GM12878 (cell line): ENCODE results near the gene TIMP2. TPM values are rescaled to one million over a fixed set of nuclear protein-coding genes. Genes with fewer than 3 reads are reported as not detected.

Experiments used
- ATAC-seq: fragments of 200-7000 bp; cut with Tn5 transposase; 3 replicates; pipeline ENCODE4 v1.9.1; 2020; ENCODE audit warnings: mild to moderate bottlenecking, moderate library complexity
- BruUV-seq: library from RNA; stranded (reverse); fragments of 400-500 nt; replicated peaks from 2 replicates; lab custom pipeline; 2021; lab: Mats Ljungman, UMichigan
- CTCF ChIA-PET: fragments of 300-600 bp; sonication (Branson Sonifier 250); formaldehyde crosslinking; extraction: SDS; loops from one replicate; lab custom pipeline; 2021; ENCODE audit warnings: inconsistent platforms; lab: Yijun Ruan, JAX
- POLR2A ChIA-PET: fragments of 350-600 bp; formaldehyde crosslinking; extraction: SDS; loops from one replicate; lab custom pipeline; 2021; ENCODE audit warnings: inconsistent platforms; lab: Charles Lee
- RAD21 ChIA-PET: fragments of 300-600 bp; sonication (Branson Sonifier 250); formaldehyde crosslinking; loops from one replicate; lab custom pipeline; 2023; ENCODE audit warnings: antibody characterized with exemption; ENCODE audit not compliant: unreplicated experiment; lab: Charles Lee
- SMC1A ChIA-PET: fragments of 300-600 bp; sonication (Branson Sonifier 250); formaldehyde crosslinking; loops from one replicate; lab custom pipeline; 2023; ENCODE audit not compliant: unreplicated experiment, uncharacterized antibody; lab: Charles Lee
- DNase-seq: peaks from one replicate; pipeline ENCODE4 v3.0.0-alpha.2; 2011; ENCODE audit warnings: low read depth, low spot score
- FAIRE-seq: peaks from 3 replicates; lab custom pipeline; 2011; peaks lifted over from hg19 to GRCh38; lab: Jason Lieb, UNC
- H2AFZ ChIP-seq: 2 replicates; pipeline ENCODE4 v1.6.0; 2011; ENCODE audit warnings: low read depth, low read length, control low read depth; ENCODE audit not compliant: control insufficient read depth
- H3K27ac ChIP-seq: 2 replicates; pipeline ENCODE4 v1.5.1; 2011; ENCODE audit warnings: control low read depth; ENCODE audit not compliant: control insufficient read depth, insufficient read depth
- H3K27me3 ChIP-seq, 2 experiments: replicated peaks in 1 of 2; 2 replicates each; pipeline versions ENCODE4 v1.6.0 to v1.6.1; 2011; ENCODE audit warnings: low read length in 1 of 2; ENCODE audit not compliant: control insufficient read depth in 2 of 2, insufficient read depth in 2 of 2
- H3K36me3 ChIP-seq, 2 experiments: 2 replicates each; pipeline ENCODE4 v1.5.1; 2011; ENCODE audit warnings: low read length in 1 of 2; ENCODE audit not compliant: control insufficient read depth in 2 of 2, insufficient read depth in 2 of 2
- H3K4me1 ChIP-seq: 2 replicates; pipeline ENCODE4 v1.6.1; 2011; ENCODE audit warnings: mild to moderate bottlenecking, low read length, moderate library complexity, mixed read lengths; ENCODE audit not compliant: control insufficient read depth, insufficient read depth
- H3K4me2 ChIP-seq: 2 replicates; pipeline ENCODE4 v1.6.0; 2011; ENCODE audit warnings: control low read depth; ENCODE audit not compliant: control insufficient read depth, insufficient read depth
- H3K4me3 ChIP-seq: fragments of 200-600 bp; sonication (generic); 2 replicates; pipeline ENCODE4 v1.5.1; 2016
- H3K79me2 ChIP-seq: 2 replicates; pipeline ENCODE4 v1.6.0; 2011; ENCODE audit warnings: low read length; ENCODE audit not compliant: control insufficient read depth, insufficient read depth
- H3K9ac ChIP-seq: 2 replicates; pipeline ENCODE4 v1.8.0; 2011; ENCODE audit warnings: low read length, control low read depth, mixed read lengths; ENCODE audit not compliant: control insufficient read depth, insufficient read depth
- H3K9me3 ChIP-seq: replicated peaks from 3 replicates; pipeline ENCODE4 v1.5.1; 2011; ENCODE audit warnings: mild to moderate bottlenecking, low read length; ENCODE audit not compliant: control insufficient read depth, insufficient read depth
- H4K20me1 ChIP-seq: 2 replicates; pipeline ENCODE4 v1.6.0; 2011; ENCODE audit not compliant: control insufficient read depth, insufficient read depth
- BACH1 ChIP-seq: fragments of 450-650 bp; IDR thresholded peaks from 2 replicates; pipeline ENCODE4 v1.6.1; 2017; ENCODE audit warnings: mild to moderate bottlenecking, borderline replicate concordance
- BCL11A ChIP-seq: IDR thresholded peaks from 2 replicates; pipeline ENCODE4 v1.6.1; 2011; ENCODE audit warnings: low read depth, low read length
- BRCA1 ChIP-seq: IDR thresholded peaks from 2 replicates; pipeline ENCODE4 v1.6.1; 2011; ENCODE audit warnings: low read depth, low read length, improper control_type of control experiment
- CEBPB ChIP-seq, 2 experiments: fragments of 150-350 bp in 1 of 2; IDR thresholded peaks; 2 replicates each; pipeline ENCODE4 v1.6.1; 2012 to 2014; ENCODE audit warnings: low read depth in 2 of 2, low read length in 2 of 2, borderline replicate concordance in 1 of 2, inconsistent platforms in 1 of 2
- CREB1 ChIP-seq: IDR thresholded peaks from 2 replicates; pipeline ENCODE4 v1.6.1; 2012; ENCODE audit warnings: low read depth, mild to moderate bottlenecking, inconsistent platforms
- E4F1 ChIP-seq: fragments of 450-650 bp; IDR thresholded peaks from 2 replicates; pipeline ENCODE4 v1.6.1; 2018; ENCODE audit warnings: borderline replicate concordance, mild to moderate bottlenecking; ENCODE audit not compliant: partially characterized antibody
- MTA3 ChIP-seq: IDR thresholded peaks from 2 replicates; pipeline ENCODE4 v1.6.1; 2012; ENCODE audit warnings: low read length, inconsistent platforms, borderline replicate concordance
- MXI1 ChIP-seq: fragments of 150-350 bp; IDR thresholded peaks from 2 replicates; pipeline ENCODE4 v1.6.1; 2011; ENCODE audit warnings: low read depth, mild to moderate bottlenecking, inconsistent platforms, low read length, improper control_type of control experiment
- MYB ChIP-seq: fragments of 150-350 bp; IDR thresholded peaks from 2 replicates; pipeline ENCODE4 v1.6.1; 2014; ENCODE audit warnings: mild to moderate bottlenecking, low read depth, low read length, borderline replicate concordance
- PAX8 ChIP-seq: fragments of 450-650 bp; IDR thresholded peaks from 2 replicates; pipeline ENCODE4 v1.6.1; 2017; ENCODE audit warnings: mild to moderate bottlenecking, moderate library complexity
- RB1 ChIP-seq: fragments of 450-650 bp; formaldehyde crosslinking; IDR thresholded peaks from 2 replicates; pipeline ENCODE4 v1.6.1; 2017; ENCODE audit warnings: mild to moderate bottlenecking, borderline replicate concordance
- SMARCA5 ChIP-seq: fragments of 450-650 bp; IDR thresholded peaks from 2 replicates; pipeline ENCODE4 v1.6.1; 2017; ENCODE audit warnings: mild to moderate bottlenecking
- STAT3 ChIP-seq: IDR thresholded peaks from 2 replicates; pipeline ENCODE4 v1.6.1; 2011; ENCODE audit warnings: low read depth, low read length, improper control_type of control experiment
- SUPT20H ChIP-seq: IDR thresholded peaks from 2 replicates; pipeline ENCODE4 v1.6.1; 2011; ENCODE audit warnings: low read depth, mild to moderate bottlenecking, low read length, moderate library complexity, borderline replicate concordance; ENCODE audit not compliant: control insufficient read depth
- SUZ12 ChIP-seq: fragments of 200-600 bp; sonication (generic); IDR thresholded peaks from one replicate; pipeline ENCODE4 v1.6.1; 2018; ENCODE audit warnings: antibody characterized with exemption, mild to moderate bottlenecking; ENCODE audit not compliant: unreplicated experiment
- TCF3 ChIP-seq: IDR thresholded peaks from 2 replicates; pipeline ENCODE4 v1.6.1; 2012; ENCODE audit warnings: low read depth, mild to moderate bottlenecking, low read length, borderline replicate concordance; ENCODE audit not compliant: insufficient read depth
- YBX1 ChIP-seq: fragments of 450-650 bp; IDR thresholded peaks from 2 replicates; pipeline ENCODE4 v1.6.1; 2016; ENCODE audit warnings: antibody characterized with exemption
- ZBTB11 ChIP-seq: fragments of 450-650 bp; formaldehyde crosslinking; IDR thresholded peaks from 2 replicates; pipeline ENCODE4 v1.5.0; 2022; ENCODE audit warnings: mild to moderate bottlenecking, missing genetic modification characterization
- WGBS: methylation state at CpG from one replicate; pipeline ENCODE4 v1.1.6; 2016; ENCODE audit warnings: low lambda C conversion rate; ENCODE audit not compliant: insufficient replicate concordance, insufficient coverage; ENCODE audit errors: missing lambda C conversion rate; 5-methylcytosine and 5-hydroxymethylcytosine counted together
- in situ Hi-C: fragments of 300-500 bp; cut with MboI; formaldehyde crosslinking; loops from 9 replicates; pipeline ENCODE4 v1.14.3; 2018; ENCODE audit warnings: mixed read lengths
- intact Hi-C: fragments of 100-400 bp; cut with micrococcal nuclease; formaldehyde crosslinking; loops from one replicate; pipeline ENCODE4 v1.14.2; 2022; ENCODE audit not compliant: unreplicated experiment
- polyA plus RNA-seq, 11 experiments: library from polyadenylated mRNA; depleted of rRNA in 4 of 11; unstranded in 6 of 11; stranded (reverse) in 5 of 11; fragments of >200 nt; fragmentation: Nextera tagmentation in 4 of 11; fragmentation: Illumina TruSeq in 1 of 11; extraction: Ambion mirVana in 4 of 11; extraction: Trizol in 1 of 11; gene quantifications; 1 replicate in 1 of 11; 2 replicates in 10 of 11; pipeline versions ENCODE4 v1.2.1 to v1.2.3, GENCODE V29; 2011 to 2016; ENCODE audit warnings: inconsistent platforms in 2 of 11, missing spikeins in 2 of 11, low read depth in 1 of 11
- total RNA-seq, 4 experiments: library from RNA; depleted of rRNA in 3 of 4; stranded (reverse); fragments of >200 nt in 3 of 4; fragmentation: Illumina TruSeq in 1 of 4; extraction: Trizol in 1 of 4; gene quantifications; 2 replicates each; pipeline versions ENCODE4 v1.2.1 to v1.2.3, GENCODE V29; 2013 to 2021

TIMP2 gene
- total and polyA plus RNA-seq, 10 of the 15 experiments (the other 5 are each of a cell fraction or from before 2014, with no cell fraction given): 0.03 to 0.41 (median 0.04) TPM; not detected in 7

- Histone ChIP-seq H3K4me3 (peak within 1 kb of the TSS; percentile 75), H3K79me2 (peaks cover 48% of the 10 kb centered on the region), H3K36me3 (peaks cover 3 to 9% of the 10 kb centered on the region in 2 experiments; a peak in 3 of 4 replicates), H3K4me2 (peak within 1 kb of the TSS; percentile 96), H4K20me1 (no peaks in the 10 kb centered on the region; the same call in 1 of the 2 replicates), H3K27me3 (no peaks in the 10 kb centered on the region), H3K4me1 (peaks cover 4% of the 10 kb centered on the region), H3K27ac (peak within 1 kb of the TSS; percentile 94), H3K9me3 (no peaks in the 10 kb centered on the region), H2AFZ (peak within 1 kb of the TSS; percentile 72), H3K9ac (peak within 1 kb of the TSS; percentile 98)
- ATAC-seq: peak; percentile 93
- ChIA-PET CTCF (interaction anchor here (0.6 to 3.0 kb wide), 6 partner anchors 11 to 344 kb away, joined by 3 to 10 read pairs (median 3); no protein-coding TSS in a partner anchor), POLR2A (interaction anchor here (0.7 to 0.8 kb wide), 2 partner anchors 103 to 123 kb away, joined by 3 read pairs; no protein-coding TSS in a partner anchor), SMC1A (interaction anchor here (0.6 to 1.0 kb wide), 4 partner anchors 124 to 236 kb away, joined by 3 read pairs; no protein-coding TSS in a partner anchor), RAD21 (interaction anchor here (1.3 kb wide), 1 partner anchor 131 kb away, joined by 3 read pairs; no protein-coding TSS in a partner anchor)
- DNase-seq: peak; percentile 97
- peak; percentile 99 for FAIRE-seq
- in situ Hi-C loops (no loop called here), intact Hi-C loops (no loop called here)
- 1% methylated on average over 68 of the region's 74 CpGs for WGBS
- no TSS peak for BruUV-seq
- TF ChIP-seq MYB: no peak
- TF ChIP-seq STAT3: no peak
- peak; percentile 25; the same call in 1 of the 2 replicates for TF ChIP-seq RB1
- TF ChIP-seq SMARCA5: 0 out of 2 replicates have a peak, but pooled peaks have one; percentile 38
- TF ChIP-seq YBX1: no peak
- no peak for TF ChIP-seq SUZ12
- no peak for TF ChIP-seq SUPT20H
- peak; percentile 99 for TF ChIP-seq CREB1
- TF ChIP-seq MTA3: no peak
- no peak for TF ChIP-seq ZBTB11 (CRISPR knock-in tag)
- no peak for TF ChIP-seq CEBPB (IDR thresholded peaks at IDR 0.05; ENCODE audit: borderline replicate concordance in 1 of 2, low read depth in 2 of 2, low read length in 2 of 2)
- no peak for TF ChIP-seq BCL11A
- TF ChIP-seq PAX8: no peak
- peak; percentile 91 for TF ChIP-seq TCF3
- TF ChIP-seq E4F1: peak; percentile 95
- no peak for TF ChIP-seq BRCA1
- TF ChIP-seq BACH1: peak; percentile 56; the same call in 1 of the 2 replicates
- peak; percentile 97 for TF ChIP-seq MXI1
Observed at GRCh38 chr17:78840780-78841611, 84.2 kb downstream of the TIMP2 start, which contains the start of gene USP36. TSS of gene USP36 (minus strand) at chr17:78840814. CDS start at chr17:78836363, 4,451 bp downstream.
